Smooth muscle cell (in vitro differentiated cells): ENCODE data around the gene SPTBN2. TPM values are rescaled to one million over a fixed set of nuclear protein-coding genes. Genes with fewer than 3 reads are reported as not detected.

ENCODE experiments used
- DNase-seq: peaks from one replicate; lab custom pipeline; 2025; ENCODE audit not compliant: unreplicated experiment; lab: John Stamatoyannopoulos, UW
- H2AFZ ChIP-seq: fragments of 200-600 bp; sonication (generic); 2 replicates; pipeline ENCODE4 v1.6.0; 2016; ENCODE audit warnings: antibody characterized with exemption, low read depth, mild to moderate bottlenecking
- H3F3A ChIP-seq: fragments of 200-600 bp; sonication (generic); 2 replicates; pipeline ENCODE4 v1.6.0; 2017; ENCODE audit warnings: antibody characterized with exemption, low read depth
- H3K27ac ChIP-seq: fragments of 200-600 bp; sonication (generic); 2 replicates; pipeline ENCODE4 v1.5.1; 2016; ENCODE audit warnings: low read depth, mild to moderate bottlenecking
- H3K27me3 ChIP-seq: fragments of 200-600 bp; sonication (generic); 2 replicates; pipeline ENCODE4 v1.6.1; 2016; ENCODE audit warnings: low read depth, mild to moderate bottlenecking
- H3K36me3 ChIP-seq: fragments of 200-600 bp; sonication (generic); 2 replicates; pipeline ENCODE4 v1.5.1; 2016; ENCODE audit warnings: low read depth
- H3K4me1 ChIP-seq: fragments of 200-600 bp; sonication (generic); 2 replicates; pipeline ENCODE4 v1.5.1; 2016; ENCODE audit warnings: low read depth
- H3K4me2 ChIP-seq: fragments of 200-600 bp; sonication (generic); 2 replicates; pipeline ENCODE4 v1.6.0; 2016; ENCODE audit warnings: mild to moderate bottlenecking
- H3K4me3 ChIP-seq: fragments of 200-600 bp; sonication (generic); 2 replicates; pipeline ENCODE4 v1.5.1; 2016; ENCODE audit warnings: mild to moderate bottlenecking
- H3K79me2 ChIP-seq: fragments of 200-600 bp; sonication (generic); 2 replicates; pipeline ENCODE4 v1.6.0; 2016; ENCODE audit warnings: low read depth, mild to moderate bottlenecking
- H3K9ac ChIP-seq: fragments of 200-600 bp; sonication (generic); 2 replicates; pipeline ENCODE4 v1.6.0; 2016; ENCODE audit warnings: low read depth
- H3K9me3 ChIP-seq: fragments of 200-600 bp; sonication (generic); replicated peaks from 2 replicates; pipeline ENCODE4 v1.5.1; 2016; ENCODE audit warnings: low read depth
- H4K20me1 ChIP-seq: fragments of 200-600 bp; sonication (generic); 2 replicates; pipeline ENCODE4 v1.6.0; 2016; ENCODE audit warnings: low read depth
- WGBS: methylation state at CpG from one replicate; pipeline ENCODE4 v1.1.7; 2016; ENCODE audit warnings: low lambda C conversion rate; 5-methylcytosine and 5-hydroxymethylcytosine counted together
- polyA plus RNA-seq: library from polyadenylated mRNA; unstranded; fragments of >200 nt; fragmentation: Nextera tagmentation; extraction: Ambion mirVana; gene quantifications from 2 replicates; pipeline ENCODE4 v1.2.1, GENCODE V29; 2016
- small RNA-seq: library from RNA; depleted of rRNA; stranded (forward); fragments of <200 nt; gene quantifications from one replicate; pipeline ENCODE3, GENCODE V24; 2014
- total RNA-seq: library from RNA; depleted of rRNA; stranded (reverse); fragments of >200 nt; gene quantifications from 2 replicates; pipeline ENCODE4 v1.2.3, GENCODE V29; 2014
- TF ChIP-seq, protein P1 (sequence below): fragments of 200-600 bp; sonication (generic); IDR thresholded peaks from 2 replicates; pipeline ENCODE4 v1.5.1; 2017; ENCODE audit warnings: borderline replicate concordance, mild to moderate bottlenecking, antibody characterized with exemption; ENCODE audit not compliant: insufficient read depth, poor library complexity, severe bottlenecking

The SPTBN2 gene
- total and polyA plus RNA-seq, 2 experiments from 2014 or later, result 15.7 to 20.9 TPM

DNA sequence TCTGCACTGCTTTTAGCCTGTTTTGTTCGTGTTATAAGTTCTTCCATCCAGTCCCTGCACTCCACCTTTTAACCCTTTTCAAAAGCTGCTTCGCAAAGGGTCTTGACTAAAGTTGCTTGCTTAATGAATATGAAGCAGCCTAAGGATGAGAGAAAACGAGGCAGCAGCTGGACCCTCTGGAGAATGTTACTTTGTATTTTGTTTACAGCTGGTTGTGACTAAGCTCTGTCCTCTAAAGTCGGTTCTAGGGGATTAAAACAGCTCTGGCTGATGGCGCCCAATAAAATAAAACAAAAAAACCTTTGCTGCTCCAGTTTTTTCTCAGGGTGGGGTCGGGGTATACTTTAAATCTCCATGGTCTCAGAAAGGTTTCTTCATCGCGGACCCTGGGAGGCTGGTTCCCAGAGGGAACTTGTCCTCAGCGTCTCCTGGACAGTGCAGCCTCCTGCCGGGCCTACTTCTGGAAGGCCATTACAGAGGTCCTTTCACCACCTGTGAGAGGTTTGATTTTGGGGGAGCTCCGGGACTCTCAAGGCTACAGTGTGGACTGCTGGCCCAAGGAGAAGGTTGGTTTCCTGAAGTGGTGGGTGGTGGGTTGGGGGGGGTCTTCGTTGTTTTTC lies 91.3 kb downstream of the SPTBN2 start:
- H3K27me3 ChIP-seq, result no peaks in the 10 kb centered on the region
- WGBS, result 32% methylated on average over 12 of the region's 12 CpGs
- peaks cover 88% of the 10 kb centered on the region for H3K79me2 ChIP-seq
- H3K27ac ChIP-seq, result peak overlapping the region; percentile 94
- H4K20me1 ChIP-seq, result peaks cover 94% of the 10 kb centered on the region
- H3K36me3 ChIP-seq, result peaks cover 8% of the 10 kb centered on the region
- H3K4me2 ChIP-seq, result peak overlapping the region; percentile 84
- H3F3A ChIP-seq, result peaks cover 47% of the 10 kb centered on the region
- peaks cover 36% of the 10 kb centered on the region for H3K4me1 ChIP-seq
- H2AFZ ChIP-seq, result no peak overlapping the region
- peak overlapping the region; percentile 88 for H3K4me3 ChIP-seq
- TF ChIP-seq, protein P1, sequence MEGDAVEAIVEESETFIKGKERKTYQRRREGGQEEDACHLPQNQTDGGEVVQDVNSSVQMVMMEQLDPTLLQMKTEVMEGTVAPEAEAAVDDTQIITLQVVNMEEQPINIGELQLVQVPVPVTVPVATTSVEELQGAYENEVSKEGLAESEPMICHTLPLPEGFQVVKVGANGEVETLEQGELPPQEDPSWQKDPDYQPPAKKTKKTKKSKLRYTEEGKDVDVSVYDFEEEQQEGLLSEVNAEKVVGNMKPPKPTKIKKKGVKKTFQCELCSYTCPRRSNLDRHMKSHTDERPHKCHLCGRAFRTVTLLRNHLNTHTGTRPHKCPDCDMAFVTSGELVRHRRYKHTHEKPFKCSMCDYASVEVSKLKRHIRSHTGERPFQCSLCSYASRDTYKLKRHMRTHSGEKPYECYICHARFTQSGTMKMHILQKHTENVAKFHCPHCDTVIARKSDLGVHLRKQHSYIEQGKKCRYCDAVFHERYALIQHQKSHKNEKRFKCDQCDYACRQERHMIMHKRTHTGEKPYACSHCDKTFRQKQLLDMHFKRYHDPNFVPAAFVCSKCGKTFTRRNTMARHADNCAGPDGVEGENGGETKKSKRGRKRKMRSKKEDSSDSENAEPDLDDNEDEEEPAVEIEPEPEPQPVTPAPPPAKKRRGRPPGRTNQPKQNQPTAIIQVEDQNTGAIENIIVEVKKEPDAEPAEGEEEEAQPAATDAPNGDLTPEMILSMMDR, result no peak
- no peak for DNase-seq
- no peaks in the 10 kb centered on the region for H3K9me3 ChIP-seq
- H3K9ac ChIP-seq, result no peak overlapping the region

DNA sequence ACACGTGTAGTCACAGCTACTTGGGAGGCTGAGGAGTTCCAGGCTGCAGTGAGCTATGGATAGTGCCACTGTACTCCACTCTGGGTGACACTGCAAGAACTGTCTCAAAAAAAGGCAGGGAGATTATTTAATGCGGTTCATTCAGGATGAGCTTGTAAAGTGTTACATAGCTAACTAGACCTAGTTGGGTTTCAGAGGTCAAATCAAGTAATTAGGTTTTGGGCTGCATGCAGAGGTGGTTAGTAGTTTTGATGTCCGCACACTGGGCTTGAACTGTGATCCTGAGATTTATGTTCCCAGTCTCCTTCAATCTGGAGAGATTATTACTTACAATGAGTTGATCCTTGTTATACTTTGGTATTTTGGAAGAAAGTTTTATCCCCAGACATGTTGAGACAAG lies 92.6 kb downstream of the SPTBN2 start:
- Histone ChIP-seq H3K4me3 (no peak overlapping the region), H4K20me1 (peaks cover 94% of the 10 kb centered on the region), H3K27me3 (no peaks in the 10 kb centered on the region), H3K4me2 (no peak overlapping the region), H3K4me1 (peaks cover 23% of the 10 kb centered on the region), H3K79me2 (peaks cover 88% of the 10 kb centered on the region), H3K9me3 (no peaks in the 10 kb centered on the region), H3K36me3 (no peaks in the 10 kb centered on the region), H3K9ac (no peak overlapping the region), H2AFZ (no peak overlapping the region), H3K27ac (peak overlapping the region; percentile 94), H3F3A (peaks cover 44% of the 10 kb centered on the region)
- DNase-seq, result no peak
- TF ChIP-seq, protein P1, result no peak
- WGBS, result 80% methylated on average over 3 of the region's 3 CpGs

Small RNA genes within 50 kb of the gene (small RNA-seq; reads per million reads assigned to genes)
- 0.16 reads per million for gene RN7SL12P

Other genes with a start within 250 kb of the SPTBN2 start
- 34.6 and 59.2 TPM in 2 replicates for gene DPP3, start 248.8 kb downstream of the SPTBN2 start, total RNA-seq
- 38.0 and 40.1 TPM in 2 replicates for gene DPP3, start 248.8 kb downstream of the SPTBN2 start, polyA plus RNA-seq
- gene BBS1, start 218.6 kb downstream of the SPTBN2 start, total RNA-seq, result 25.9 and 30.1 TPM in 2 replicates
- 13.0 and 15.6 TPM in 2 replicates for gene BBS1, start 218.6 kb downstream of the SPTBN2 start, polyA plus RNA-seq
- gene ZDHHC24, start 183.2 kb downstream of the SPTBN2 start, total RNA-seq, result 11.1 and 15.7 TPM in 2 replicates
- gene ZDHHC24, start 183.2 kb downstream of the SPTBN2 start, polyA plus RNA-seq, result 13.9 and 14.4 TPM in 2 replicates
- gene ACTN3, start 182.3 kb downstream of the SPTBN2 start, total RNA-seq, result 0.49 TPM in 1 of 2 replicates, not detected in the other
- 1.3 and 1.4 TPM in 2 replicates for gene ACTN3, start 182.3 kb downstream of the SPTBN2 start, polyA plus RNA-seq
- gene CTSF, start 160.6 kb downstream of the SPTBN2 start, total RNA-seq, result 0.27 and 0.45 TPM in 2 replicates
- 0.62 TPM in 1 of 2 replicates, not detected in the other for gene CTSF, start 160.6 kb downstream of the SPTBN2 start, polyA plus RNA-seq
- 2.5 TPM in 1 of 2 replicates, not detected in the other for gene CCDC87, start 136.2 kb downstream of the SPTBN2 start, total RNA-seq
- gene CCDC87, start 136.2 kb downstream of the SPTBN2 start, polyA plus RNA-seq, result 0.56 and 0.91 TPM in 2 replicates
- 24.6 and 29.2 TPM in 2 replicates for gene CCS, start 136.0 kb downstream of the SPTBN2 start, total RNA-seq
- 104 and 113 TPM in 2 replicates for gene CCS, start 136.0 kb downstream of the SPTBN2 start, polyA plus RNA-seq
- gene RBM14, start 112.6 kb downstream of the SPTBN2 start, total RNA-seq, result 25.3 and 34.4 TPM in 2 replicates
- gene RBM14, start 112.6 kb downstream of the SPTBN2 start, polyA plus RNA-seq, result 41.0 and 41.1 TPM in 2 replicates
- 110 and 125 TPM in 2 replicates for gene RBM4, start 90.5 kb downstream of the SPTBN2 start, total RNA-seq
- 121 and 150 TPM in 2 replicates for gene RBM4, start 90.5 kb downstream of the SPTBN2 start, polyA plus RNA-seq
- 17.0 and 17.6 TPM in 2 replicates for gene RBM4B, start 51.3 kb downstream of the SPTBN2 start, total RNA-seq
- gene RBM4B, start 51.3 kb downstream of the SPTBN2 start, polyA plus RNA-seq, result 17.8 and 23.7 TPM in 2 replicates
- gene RCE1, start 114.2 kb upstream of the SPTBN2 start, total RNA-seq, result 12.1 and 25.2 TPM in 2 replicates
- gene RCE1, start 114.2 kb upstream of the SPTBN2 start, polyA plus RNA-seq, result 33.5 and 34.1 TPM in 2 replicates
- gene LRFN4, start 127.8 kb upstream of the SPTBN2 start, total RNA-seq, result 14.7 and 15.2 TPM in 2 replicates
- 37.6 and 43.0 TPM in 2 replicates for gene LRFN4, start 127.8 kb upstream of the SPTBN2 start, polyA plus RNA-seq
- gene PC, start 229.2 kb upstream of the SPTBN2 start, total RNA-seq, result 11.8 TPM in 2 replicates
- 21.8 and 36.1 TPM in 2 replicates for gene PC, start 229.2 kb upstream of the SPTBN2 start, polyA plus RNA-seq
- not detected in 2 replicates for gene C11orf86, start 246.1 kb upstream of the SPTBN2 start, total RNA-seq
- not detected in 2 replicates for gene C11orf86, start 246.1 kb upstream of the SPTBN2 start, polyA plus RNA-seq